ENCODE measurements around the gene IFT22.

GRCh38 chr7:101294039-101294831 lies 27.4 kb downstream of the IFT22 start:
- TF ChIP-seq ZNF274 (IDR thresholded peaks at IDR 0.05; ENCODE audit: low read depth, low read length) (no peak), SUZ12 (IDR thresholded peaks at IDR 0.05; ENCODE audit: extremely low read depth, insufficient read depth, insufficient read length) (no peak), YY1 (IDR thresholded peaks at IDR 0.05; ENCODE audit: insufficient read depth, insufficient read length) (no peak)
